Ishikawa (cell line): ENCODE data around the gene CNGA3.

Experiments used
- CEBPB ChIP-seq: IDR thresholded peaks from 2 replicates; pipeline ENCODE4 v1.6.1; 2012
- CREB1 ChIP-seq: IDR thresholded peaks from 2 replicates; pipeline ENCODE4 v1.6.1; 2012; ENCODE audit warnings: low read depth
- EGR1 ChIP-seq: IDR thresholded peaks from 2 replicates; pipeline ENCODE4 v1.6.1; 2012
- EP300 ChIP-seq: IDR thresholded peaks from 2 replicates; pipeline ENCODE4 v1.6.1; 2012; ENCODE audit warnings: borderline replicate concordance
- FOXM1 ChIP-seq: IDR thresholded peaks from 2 replicates; pipeline ENCODE4 v1.6.1; 2012; ENCODE audit warnings: low read depth, borderline replicate concordance
- NFIC ChIP-seq: IDR thresholded peaks from 2 replicates; pipeline ENCODE4 v1.6.1; 2012
- RAD21 ChIP-seq: IDR thresholded peaks from 2 replicates; pipeline ENCODE4 v1.6.1; 2012; ENCODE audit warnings: low read depth
- TAF1 ChIP-seq: IDR thresholded peaks from 2 replicates; pipeline ENCODE4 v1.6.1; 2012; ENCODE audit warnings: low read depth, mild to moderate bottlenecking
- TCF12 ChIP-seq: IDR thresholded peaks from 2 replicates; pipeline ENCODE4 v1.6.1; 2012; ENCODE audit warnings: low read depth
- TEAD4 ChIP-seq: IDR thresholded peaks from 2 replicates; pipeline ENCODE4 v1.6.1; 2012
- YY1 ChIP-seq: IDR thresholded peaks from 2 replicates; pipeline ENCODE4 v1.6.1; 2012; ENCODE audit warnings: low read depth
- ZBTB7A ChIP-seq: IDR thresholded peaks from 2 replicates; pipeline ENCODE4 v1.6.1; 2012; ENCODE audit warnings: low read depth
- TF ChIP-seq, protein P1 (sequence below): IDR thresholded peaks from 2 replicates; pipeline ENCODE4 v1.6.1; 2012
- TF ChIP-seq, protein P2 (sequence below): IDR thresholded peaks from 2 replicates; pipeline ENCODE4 v1.6.1; 2012
- TF ChIP-seq, protein P3 (sequence below): IDR thresholded peaks from 2 replicates; pipeline ENCODE4 v1.6.1; 2012; ENCODE audit warnings: low read depth, mild to moderate bottlenecking

The CNGA3 gene

DNA sequence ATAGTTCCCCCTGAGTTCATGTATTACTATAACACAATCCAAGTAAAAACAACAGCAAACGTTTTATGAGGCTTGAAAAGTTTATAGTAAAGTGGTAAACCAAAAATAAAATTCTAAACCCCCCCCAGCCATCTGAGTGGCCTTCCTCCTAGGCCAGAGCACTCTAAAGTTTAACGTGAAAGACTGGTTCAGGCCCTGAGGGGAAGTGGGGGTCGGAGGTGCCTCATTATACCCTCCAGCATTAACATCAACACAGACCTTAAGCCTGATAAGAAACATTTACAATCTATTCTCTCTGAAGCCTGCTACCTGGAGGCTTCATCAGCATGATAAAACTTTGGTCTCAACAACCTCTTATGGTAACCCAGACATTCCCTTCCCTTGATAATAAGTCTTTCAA is 29.0 kb upstream of the CNGA3 start:
- TF ChIP-seq TEAD4, result no peak

DNA sequence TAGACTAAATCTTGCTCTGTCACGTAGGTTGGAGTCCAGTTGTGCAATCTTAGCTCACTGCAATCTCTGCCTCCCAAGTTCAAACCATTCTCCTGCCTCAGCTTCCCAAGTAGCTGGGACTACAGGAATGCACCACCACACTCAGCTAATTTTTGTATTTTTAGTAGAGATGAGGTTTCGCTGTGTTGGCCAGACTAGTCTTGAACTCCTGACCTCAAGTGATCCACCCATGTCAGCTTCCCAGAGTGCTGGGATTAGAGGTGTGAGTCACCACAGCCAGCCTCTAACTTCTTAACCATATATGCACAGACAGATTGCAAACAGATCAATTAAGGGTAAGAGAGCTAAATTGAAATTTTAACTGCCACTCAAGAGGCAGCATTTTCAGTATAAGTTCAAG is 22.1 kb upstream of the CNGA3 start:
- TF ChIP-seq FOXM1 (no peak), ZBTB7A (no peak), RAD21 (no peak), CREB1 (no peak), TAF1 (no peak), EP300 (no peak), YY1 (no peak), NFIC (no peak), EGR1 (no peak), TEAD4 (no peak)
- TF ChIP-seq, protein P1, sequence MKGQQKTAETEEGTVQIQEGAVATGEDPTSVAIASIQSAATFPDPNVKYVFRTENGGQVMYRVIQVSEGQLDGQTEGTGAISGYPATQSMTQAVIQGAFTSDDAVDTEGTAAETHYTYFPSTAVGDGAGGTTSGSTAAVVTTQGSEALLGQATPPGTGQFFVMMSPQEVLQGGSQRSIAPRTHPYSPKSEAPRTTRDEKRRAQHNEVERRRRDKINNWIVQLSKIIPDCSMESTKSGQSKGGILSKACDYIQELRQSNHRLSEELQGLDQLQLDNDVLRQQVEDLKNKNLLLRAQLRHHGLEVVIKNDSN, result no peak
- TF ChIP-seq, protein P2, sequence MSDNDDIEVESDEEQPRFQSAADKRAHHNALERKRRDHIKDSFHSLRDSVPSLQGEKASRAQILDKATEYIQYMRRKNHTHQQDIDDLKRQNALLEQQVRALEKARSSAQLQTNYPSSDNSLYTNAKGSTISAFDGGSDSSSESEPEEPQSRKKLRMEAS, result no peak

DNA sequence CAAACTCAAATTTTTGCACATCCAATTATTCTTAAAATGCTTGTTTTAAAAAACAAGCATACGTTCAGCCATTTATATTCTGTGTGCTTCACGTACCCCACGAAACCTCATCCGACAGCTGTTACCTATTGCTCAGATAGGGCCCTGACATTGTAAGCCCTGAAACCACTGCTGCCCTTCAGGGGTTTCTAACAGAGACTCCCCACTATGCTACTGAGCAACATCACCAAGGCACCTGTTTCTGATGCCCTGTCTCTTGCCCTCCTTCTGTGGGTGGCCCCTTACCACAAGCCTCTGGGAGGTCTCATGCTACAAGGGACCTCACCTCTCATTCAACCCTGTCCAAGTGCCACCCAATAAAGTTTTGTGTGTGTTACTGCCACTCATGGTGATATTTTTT is 18.5 kb upstream of the CNGA3 start:
- TF ChIP-seq, protein P3, sequence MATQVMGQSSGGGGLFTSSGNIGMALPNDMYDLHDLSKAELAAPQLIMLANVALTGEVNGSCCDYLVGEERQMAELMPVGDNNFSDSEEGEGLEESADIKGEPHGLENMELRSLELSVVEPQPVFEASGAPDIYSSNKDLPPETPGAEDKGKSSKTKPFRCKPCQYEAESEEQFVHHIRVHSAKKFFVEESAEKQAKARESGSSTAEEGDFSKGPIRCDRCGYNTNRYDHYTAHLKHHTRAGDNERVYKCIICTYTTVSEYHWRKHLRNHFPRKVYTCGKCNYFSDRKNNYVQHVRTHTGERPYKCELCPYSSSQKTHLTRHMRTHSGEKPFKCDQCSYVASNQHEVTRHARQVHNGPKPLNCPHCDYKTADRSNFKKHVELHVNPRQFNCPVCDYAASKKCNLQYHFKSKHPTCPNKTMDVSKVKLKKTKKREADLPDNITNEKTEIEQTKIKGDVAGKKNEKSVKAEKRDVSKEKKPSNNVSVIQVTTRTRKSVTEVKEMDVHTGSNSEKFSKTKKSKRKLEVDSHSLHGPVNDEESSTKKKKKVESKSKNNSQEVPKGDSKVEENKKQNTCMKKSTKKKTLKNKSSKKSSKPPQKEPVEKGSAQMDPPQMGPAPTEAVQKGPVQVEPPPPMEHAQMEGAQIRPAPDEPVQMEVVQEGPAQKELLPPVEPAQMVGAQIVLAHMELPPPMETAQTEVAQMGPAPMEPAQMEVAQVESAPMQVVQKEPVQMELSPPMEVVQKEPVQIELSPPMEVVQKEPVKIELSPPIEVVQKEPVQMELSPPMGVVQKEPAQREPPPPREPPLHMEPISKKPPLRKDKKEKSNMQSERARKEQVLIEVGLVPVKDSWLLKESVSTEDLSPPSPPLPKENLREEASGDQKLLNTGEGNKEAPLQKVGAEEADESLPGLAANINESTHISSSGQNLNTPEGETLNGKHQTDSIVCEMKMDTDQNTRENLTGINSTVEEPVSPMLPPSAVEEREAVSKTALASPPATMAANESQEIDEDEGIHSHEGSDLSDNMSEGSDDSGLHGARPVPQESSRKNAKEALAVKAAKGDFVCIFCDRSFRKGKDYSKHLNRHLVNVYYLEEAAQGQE, result no peak
- TF ChIP-seq YY1 (no peak), TAF1 (no peak), RAD21 (no peak), CREB1 (no peak), TEAD4 (no peak), FOXM1 (no peak), EGR1 (no peak), CEBPB (no peak), TCF12 (no peak), ZBTB7A (no peak), EP300 (no peak), NFIC (no peak)
- TF ChIP-seq, protein P2, result no peak
- TF ChIP-seq, protein P1, result no peak

DNA sequence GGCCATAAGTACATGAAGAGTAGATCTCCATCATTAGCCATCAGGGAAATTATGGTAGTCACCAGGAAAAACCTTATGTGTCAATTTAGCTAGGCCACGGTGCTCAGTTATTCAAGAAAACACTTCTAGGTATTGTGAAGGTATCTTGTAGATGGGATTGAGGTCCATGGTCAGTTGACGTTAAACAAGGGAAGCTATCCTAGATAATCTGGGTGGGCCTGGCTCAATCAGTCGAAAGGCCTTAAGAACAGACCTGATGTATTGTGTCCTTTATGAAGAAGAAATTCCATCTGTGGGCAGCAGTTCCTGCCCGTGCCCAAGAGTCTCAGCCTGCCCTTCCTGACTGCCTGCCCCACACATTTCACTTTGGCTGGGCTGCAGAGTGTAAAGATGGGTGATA is 16.7 kb upstream of the CNGA3 start:
- TF ChIP-seq YY1 (no peak), RAD21 (no peak), TAF1 (no peak), EGR1 (no peak), TEAD4 (no peak), EP300 (no peak), FOXM1 (no peak), CREB1 (no peak), NFIC (no peak)
- TF ChIP-seq, protein P2, result no peak
- TF ChIP-seq, protein P1, result no peak
- TF ChIP-seq, protein P3, result no peak

- TF ChIP-seq, protein P2, result no peak
- TF ChIP-seq YY1 (no peak), EGR1 (no peak), ZBTB7A (no peak), TAF1 (no peak), RAD21 (no peak), CREB1 (no peak)
- TF ChIP-seq, protein P3, result no peak
- TF ChIP-seq, protein P1, result no peak
These were observed 13.3 kb upstream of the CNGA3 start for GRCh38 chr2:98332989-98333388.
